Fibroblast of pulmonary artery (primary cell): ENCODE measurements around the gene RNF112.

Source experiments
- DNase-seq: peaks from one replicate; pipeline ENCODE4 v3.0.0-alpha.2; 2010; ENCODE audit warnings: low read depth
- H3K4me3 ChIP-seq: replicated peaks from 2 replicates; pipeline ENCODE4 v1.5.1; 2011; ENCODE audit warnings: low read depth, mild to moderate bottlenecking, control low read depth, low read length, moderate library complexity
- TF ChIP-seq, protein P1 (sequence below): IDR thresholded peaks from 2 replicates; pipeline ENCODE4 v1.5.1; 2011; ENCODE audit warnings: mild to moderate bottlenecking, control low read depth, low read length, inconsistent platforms; ENCODE audit errors: missing control alignments

Gene RNF112, protein sequence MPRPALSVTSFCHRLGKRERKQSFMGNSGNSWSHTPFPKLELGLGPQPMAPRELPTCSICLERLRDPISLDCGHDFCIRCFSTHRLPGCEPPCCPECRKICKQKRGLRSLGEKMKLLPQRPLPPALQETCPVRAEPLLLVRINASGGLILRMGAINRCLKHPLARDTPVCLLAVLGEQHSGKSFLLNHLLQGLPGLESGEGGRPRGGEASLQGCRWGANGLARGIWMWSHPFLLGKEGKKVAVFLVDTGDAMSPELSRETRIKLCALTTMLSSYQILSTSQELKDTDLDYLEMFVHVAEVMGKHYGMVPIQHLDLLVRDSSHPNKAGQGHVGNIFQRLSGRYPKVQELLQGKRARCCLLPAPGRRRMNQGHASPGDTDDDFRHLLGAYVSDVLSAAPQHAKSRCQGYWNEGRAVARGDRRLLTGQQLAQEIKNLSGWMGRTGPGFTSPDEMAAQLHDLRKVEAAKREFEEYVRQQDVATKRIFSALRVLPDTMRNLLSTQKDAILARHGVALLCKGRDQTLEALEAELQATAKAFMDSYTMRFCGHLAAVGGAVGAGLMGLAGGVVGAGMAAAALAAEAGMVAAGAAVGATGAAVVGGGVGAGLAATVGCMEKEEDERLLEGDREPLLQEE

DNA sequence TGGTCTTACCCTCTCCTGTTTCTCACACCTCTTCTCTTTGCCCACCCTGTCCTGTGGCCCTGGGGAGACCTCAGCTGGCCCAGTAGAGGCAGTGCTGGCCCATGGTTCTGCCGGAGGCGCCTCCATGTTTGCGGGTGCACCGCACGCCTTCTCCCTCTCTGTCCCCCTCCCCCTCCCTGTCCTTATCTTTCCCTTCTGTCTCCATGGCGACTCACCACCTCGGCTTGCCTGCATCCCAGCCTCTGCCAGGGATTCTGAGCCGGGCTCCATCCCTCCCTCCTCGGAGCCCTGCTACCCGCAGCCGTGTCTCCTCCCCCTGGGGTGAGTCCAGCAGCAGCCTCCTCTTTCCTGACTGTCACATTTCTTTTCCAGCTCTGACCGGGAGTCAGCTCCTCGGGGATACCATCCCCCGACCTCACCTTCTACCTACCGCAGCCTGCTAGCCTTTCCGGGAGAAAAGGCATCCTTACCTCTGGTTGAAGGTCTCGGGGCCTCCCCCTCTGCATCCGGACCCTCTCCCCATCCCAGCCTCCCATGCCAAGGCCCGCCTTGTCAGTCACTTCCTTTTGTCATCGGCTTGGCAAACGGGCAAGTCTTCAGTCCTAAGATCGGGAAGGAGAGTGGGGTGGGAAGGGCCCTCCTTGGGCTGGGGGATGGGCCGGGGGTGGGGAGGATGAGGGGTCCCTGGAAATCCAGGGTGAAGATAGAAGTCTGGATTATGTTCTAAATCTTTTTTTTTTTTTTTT lies at the start of gene RNF112:
Gene RNF112, plus strand, starts transcription at position 358 of the 746 bp plus-strand sequence. Its CDS starts 177 bp downstream, at position 535.
- TF ChIP-seq, protein P1, sequence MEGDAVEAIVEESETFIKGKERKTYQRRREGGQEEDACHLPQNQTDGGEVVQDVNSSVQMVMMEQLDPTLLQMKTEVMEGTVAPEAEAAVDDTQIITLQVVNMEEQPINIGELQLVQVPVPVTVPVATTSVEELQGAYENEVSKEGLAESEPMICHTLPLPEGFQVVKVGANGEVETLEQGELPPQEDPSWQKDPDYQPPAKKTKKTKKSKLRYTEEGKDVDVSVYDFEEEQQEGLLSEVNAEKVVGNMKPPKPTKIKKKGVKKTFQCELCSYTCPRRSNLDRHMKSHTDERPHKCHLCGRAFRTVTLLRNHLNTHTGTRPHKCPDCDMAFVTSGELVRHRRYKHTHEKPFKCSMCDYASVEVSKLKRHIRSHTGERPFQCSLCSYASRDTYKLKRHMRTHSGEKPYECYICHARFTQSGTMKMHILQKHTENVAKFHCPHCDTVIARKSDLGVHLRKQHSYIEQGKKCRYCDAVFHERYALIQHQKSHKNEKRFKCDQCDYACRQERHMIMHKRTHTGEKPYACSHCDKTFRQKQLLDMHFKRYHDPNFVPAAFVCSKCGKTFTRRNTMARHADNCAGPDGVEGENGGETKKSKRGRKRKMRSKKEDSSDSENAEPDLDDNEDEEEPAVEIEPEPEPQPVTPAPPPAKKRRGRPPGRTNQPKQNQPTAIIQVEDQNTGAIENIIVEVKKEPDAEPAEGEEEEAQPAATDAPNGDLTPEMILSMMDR: peak; percentile 5
- H3K4me3 ChIP-seq: peak within 1 kb of the TSS; percentile 28
- peak; percentile 52 for DNase-seq

DNA sequence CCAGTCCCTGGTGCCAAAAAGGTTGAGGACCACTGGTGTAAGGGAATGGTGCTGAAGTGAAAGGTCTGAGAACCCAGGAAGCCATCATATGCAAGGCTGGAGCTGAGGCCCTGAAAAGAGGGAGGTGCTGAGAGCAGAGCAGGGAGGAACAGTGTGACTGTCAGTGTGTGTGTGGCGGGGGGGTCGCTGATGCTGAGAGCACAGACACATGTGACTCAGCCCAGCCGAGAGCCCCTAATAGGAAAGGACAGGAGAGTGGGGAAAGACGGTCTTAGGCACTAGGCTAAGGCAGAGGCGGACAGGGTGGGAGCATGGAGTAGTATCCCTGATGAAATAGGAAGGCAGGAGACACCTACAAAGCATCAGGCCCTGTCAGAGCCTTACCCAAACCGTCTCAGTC lies 49.7 kb upstream of the RNF112 start:
- no peak overlapping the region for H3K4me3 ChIP-seq

DNA sequence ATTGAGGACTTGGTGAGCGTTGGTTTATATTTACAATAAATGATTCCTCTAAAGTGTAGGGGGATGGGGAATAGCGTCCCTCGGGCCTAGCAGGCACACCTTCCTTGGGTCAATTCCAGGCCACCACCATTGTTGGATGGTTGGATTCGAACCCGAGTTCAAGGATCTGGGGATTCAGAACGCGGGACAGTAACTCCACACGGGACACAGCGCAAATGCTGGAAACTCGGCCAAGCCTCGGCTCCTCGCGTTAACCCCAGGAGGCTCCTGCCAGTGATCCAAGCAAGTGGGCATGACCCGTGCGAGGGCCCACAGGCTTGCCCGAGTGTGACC lies 49.1 kb upstream of the RNF112 start:
- peak overlapping the region; percentile 74 for H3K4me3 ChIP-seq
- no peak for DNase-seq
- TF ChIP-seq, protein P1: no peak

More for the DNA sequence above, 49.7 kb upstream of the RNF112 start:
- DNase-seq: no peak
- TF ChIP-seq, protein P1: no peak

DNA sequence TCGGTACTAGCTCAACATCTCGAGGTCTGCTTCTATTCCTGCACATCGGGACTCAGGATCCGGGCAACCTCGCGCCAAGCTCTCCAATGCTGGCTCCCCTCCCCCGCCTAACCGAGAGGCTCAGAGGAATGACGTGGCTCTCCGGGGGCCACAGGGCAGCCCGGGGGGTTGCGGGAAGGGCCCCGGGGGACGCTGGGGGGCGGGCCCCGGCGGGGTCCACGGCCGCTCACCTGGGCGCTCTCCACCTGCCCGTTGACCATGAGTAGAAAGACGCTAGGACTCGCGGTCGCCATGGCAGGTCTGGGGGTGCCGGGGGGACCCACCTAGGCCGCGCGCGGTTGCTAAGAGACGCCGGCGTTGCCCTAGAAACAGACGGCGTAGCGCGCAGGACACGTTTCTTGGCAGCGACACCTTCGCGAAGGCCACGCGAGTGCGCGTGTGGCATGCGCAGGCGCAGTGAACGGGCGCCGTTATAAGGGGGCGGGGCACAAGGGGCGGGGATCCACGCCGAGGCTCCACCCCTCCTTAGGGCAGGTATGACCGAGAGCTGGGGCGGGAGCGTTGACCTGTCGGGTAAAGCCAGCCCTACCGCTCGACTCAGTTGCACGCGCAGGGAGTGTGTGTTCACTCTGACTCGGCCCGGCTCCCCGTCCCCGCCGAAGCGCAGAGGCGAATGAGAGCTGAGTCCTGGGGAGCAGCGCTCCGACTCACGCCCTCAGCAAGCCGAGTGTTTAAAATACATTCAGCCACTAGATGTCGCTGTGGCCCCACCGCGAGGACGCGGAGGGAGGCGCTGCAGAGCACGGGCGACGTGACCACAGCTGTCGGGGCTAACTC lies 48.5 kb upstream of the RNF112 start, which contains the start of gene B9D1:
Gene B9D1, minus strand, starts transcription at position 447 of the 837 bp plus-strand sequence. Its CDS starts 154 bp downstream, at position 293.
- DNase-seq: peak; percentile 95
- peak within 1 kb of the TSS; percentile 74 for H3K4me3 ChIP-seq
- TF ChIP-seq, protein P1: peak; percentile 78

DNA sequence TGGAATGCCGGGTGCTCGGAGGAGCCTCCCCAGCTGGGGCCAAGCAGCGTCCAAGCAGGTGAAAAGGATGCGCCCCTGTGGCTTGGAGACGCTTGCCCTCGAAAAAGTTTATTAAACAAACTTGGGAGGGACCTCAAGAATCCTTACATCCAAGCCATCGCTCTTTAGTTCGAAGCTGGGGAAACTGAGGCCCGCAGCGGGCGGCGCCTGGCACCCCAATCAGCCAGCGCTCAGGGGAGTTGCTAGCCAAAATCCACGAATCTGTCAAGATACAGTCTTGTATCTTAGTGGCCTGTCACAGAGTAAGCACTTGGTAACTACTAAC lies 48.0 kb upstream of the RNF112 start:
- DNase-seq: no peak
- TF ChIP-seq, protein P1: no peak
- H3K4me3 ChIP-seq: peak overlapping the region; percentile 74

DNA sequence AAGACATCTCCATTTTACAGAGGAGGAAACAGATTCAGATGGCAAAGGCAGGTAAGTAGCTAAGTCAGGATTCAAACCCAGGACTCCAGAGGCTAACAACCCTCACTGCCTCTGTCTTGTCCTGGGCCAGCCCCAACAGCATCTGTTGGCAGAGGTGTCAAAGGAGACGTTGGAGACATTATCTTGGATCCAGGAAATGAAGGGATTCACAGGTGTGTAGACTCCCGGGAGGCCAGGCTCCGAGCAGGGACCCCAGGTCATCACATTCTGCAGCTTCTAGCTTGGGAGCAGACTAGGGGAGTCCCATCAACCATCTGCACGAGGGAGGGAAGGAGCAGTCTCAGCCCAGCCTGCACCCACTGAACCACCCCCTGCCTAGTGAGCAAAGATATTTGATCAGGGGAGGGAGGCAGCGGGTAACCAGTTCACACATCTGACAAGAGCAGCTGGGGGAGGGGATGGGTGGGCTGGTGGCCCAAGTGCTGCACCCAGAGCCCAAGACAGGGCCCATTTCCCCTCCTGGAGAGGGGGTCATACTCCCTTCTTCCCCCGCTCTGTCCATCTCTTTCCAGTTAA lies 47.5 kb upstream of the RNF112 start:
- no peak overlapping the region for H3K4me3 ChIP-seq
- DNase-seq: no peak
- TF ChIP-seq, protein P1: no peak
